ENCODE measurements around the gene OPCML.

Gene OPCML

GRCh38 chr11:132969892-132970291 is 562.4 kb downstream of the OPCML start:
- DNase-seq (ENCODE audit: low read depth): no peak
- H3K4me3 ChIP-seq (replicated peaks; ENCODE audit: low read depth, low read length): no peak overlapping the region
- TF ChIP-seq, protein P1, sequence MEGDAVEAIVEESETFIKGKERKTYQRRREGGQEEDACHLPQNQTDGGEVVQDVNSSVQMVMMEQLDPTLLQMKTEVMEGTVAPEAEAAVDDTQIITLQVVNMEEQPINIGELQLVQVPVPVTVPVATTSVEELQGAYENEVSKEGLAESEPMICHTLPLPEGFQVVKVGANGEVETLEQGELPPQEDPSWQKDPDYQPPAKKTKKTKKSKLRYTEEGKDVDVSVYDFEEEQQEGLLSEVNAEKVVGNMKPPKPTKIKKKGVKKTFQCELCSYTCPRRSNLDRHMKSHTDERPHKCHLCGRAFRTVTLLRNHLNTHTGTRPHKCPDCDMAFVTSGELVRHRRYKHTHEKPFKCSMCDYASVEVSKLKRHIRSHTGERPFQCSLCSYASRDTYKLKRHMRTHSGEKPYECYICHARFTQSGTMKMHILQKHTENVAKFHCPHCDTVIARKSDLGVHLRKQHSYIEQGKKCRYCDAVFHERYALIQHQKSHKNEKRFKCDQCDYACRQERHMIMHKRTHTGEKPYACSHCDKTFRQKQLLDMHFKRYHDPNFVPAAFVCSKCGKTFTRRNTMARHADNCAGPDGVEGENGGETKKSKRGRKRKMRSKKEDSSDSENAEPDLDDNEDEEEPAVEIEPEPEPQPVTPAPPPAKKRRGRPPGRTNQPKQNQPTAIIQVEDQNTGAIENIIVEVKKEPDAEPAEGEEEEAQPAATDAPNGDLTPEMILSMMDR (IDR thresholded peaks at IDR 0.05; ENCODE audit: low read length, missing control alignments): no peak

GRCh38 chr11:132962041-132962440 is 570.3 kb downstream of the OPCML start:
- peak; percentile 5 for DNase-seq (ENCODE audit: low read depth)
- no peak overlapping the region for H3K4me3 ChIP-seq (replicated peaks; ENCODE audit: low read depth, low read length)
- TF ChIP-seq, protein P1 (IDR thresholded peaks at IDR 0.05; ENCODE audit: low read length, missing control alignments): no peak

- no peak overlapping the region for H3K4me3 ChIP-seq (replicated peaks; ENCODE audit: low read depth, low read length)
- TF ChIP-seq, protein P1 (IDR thresholded peaks at IDR 0.05; ENCODE audit: low read length, missing control alignments): no peak
- no peak for DNase-seq (ENCODE audit: low read depth)
Observed at GRCh38 chr11:132961453-132961852, 570.8 kb downstream of the OPCML start.

DNA sequence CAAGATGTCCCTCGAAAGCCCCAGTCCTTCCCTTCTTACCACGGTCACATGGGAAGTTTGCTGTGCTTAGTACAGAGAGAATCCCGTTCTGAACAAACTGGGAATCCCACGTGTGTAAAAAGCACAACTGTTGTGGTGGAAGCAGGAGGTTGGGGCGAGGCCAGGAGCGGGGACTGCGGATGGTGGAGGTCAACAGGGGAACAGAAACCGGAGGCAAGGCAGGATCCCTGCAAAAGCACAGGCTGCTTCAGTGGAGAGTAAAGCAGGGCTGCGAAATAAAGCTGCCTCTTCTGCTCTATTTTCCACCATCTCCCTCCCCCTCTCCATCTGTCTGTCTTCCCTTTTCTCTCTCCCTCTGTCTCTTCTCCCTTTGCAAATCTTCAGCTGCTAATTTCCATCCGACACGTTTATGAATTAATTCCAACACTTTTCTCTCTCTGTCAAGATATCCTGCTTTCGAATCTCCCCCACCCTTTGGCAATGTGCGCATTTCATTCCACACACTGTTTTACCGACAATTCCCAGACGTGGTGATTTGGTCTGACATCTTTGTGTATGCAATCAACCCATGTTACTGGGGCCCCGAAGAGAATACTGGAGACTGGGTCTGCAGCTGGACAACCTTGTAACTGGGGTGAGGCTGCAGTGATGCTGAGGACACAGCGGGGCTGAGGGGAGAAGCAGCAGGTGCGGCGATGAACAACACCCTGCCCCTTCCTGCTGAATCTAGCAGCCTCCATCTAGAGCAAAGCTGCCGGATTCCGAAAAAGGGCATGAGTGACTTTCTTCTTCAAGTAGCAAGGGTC is 571.8 kb downstream of the OPCML start:
- TF ChIP-seq, protein P1 (IDR thresholded peaks at IDR 0.05; ENCODE audit: low read length, missing control alignments): no peak
- DNase-seq (ENCODE audit: low read depth): no peak
- no peak overlapping the region for H3K4me3 ChIP-seq (replicated peaks; ENCODE audit: low read depth, low read length)

- no peak for DNase-seq (ENCODE audit: low read depth)
- TF ChIP-seq, protein P1 (IDR thresholded peaks at IDR 0.05; ENCODE audit: low read length, missing control alignments): no peak
- H3K4me3 ChIP-seq (replicated peaks; ENCODE audit: low read depth, low read length): no peak overlapping the region
Observed at GRCh38 chr11:132959693-132960092, 572.6 kb downstream of the OPCML start.

DNA sequence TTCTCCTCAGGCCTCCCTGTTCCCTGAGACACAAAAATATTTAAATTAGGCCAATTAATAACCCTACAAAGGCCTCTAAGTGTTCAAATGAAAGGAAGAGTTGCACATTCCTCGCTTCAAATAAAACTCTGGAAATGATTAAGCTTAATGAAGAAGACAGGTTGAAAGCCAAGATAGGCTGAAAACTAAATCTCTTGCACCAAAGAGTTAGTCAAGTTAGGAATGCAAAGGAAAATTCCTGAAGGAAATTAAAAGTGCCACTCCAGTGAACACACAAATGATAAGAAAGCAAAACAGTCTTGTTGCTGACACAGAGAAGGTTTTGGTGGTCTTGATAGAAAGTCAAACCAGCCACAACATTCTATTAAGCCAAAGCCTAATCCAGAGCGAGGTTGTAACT is 574.4 kb downstream of the OPCML start:
- DNase-seq (ENCODE audit: low read depth): no peak

More for the DNA sequence above, 574.4 kb downstream of the OPCML start:
- TF ChIP-seq, protein P1 (IDR thresholded peaks at IDR 0.05; ENCODE audit: low read length, missing control alignments): no peak
- no peak overlapping the region for H3K4me3 ChIP-seq (replicated peaks; ENCODE audit: low read depth, low read length)
